GM12892 (cell line): ENCODE measurements around the gene DNAJC13.

ENCODE experiments used
- DNase-seq: peaks from one replicate; pipeline ENCODE4 v3.0.0; 2011; ENCODE audit not compliant: insufficient read length
- FAIRE-seq: peaks from 2 replicates; lab custom pipeline; 2011; peaks lifted over from hg19 to GRCh38; lab: Jason Lieb, UNC
- POLR2A ChIP-seq: IDR thresholded peaks from 2 replicates; pipeline ENCODE4 v1.6.1; 2011; ENCODE audit warnings: low read depth, low read length, control low read depth
- POLR2AphosphoS5 ChIP-seq: IDR thresholded peaks from 2 replicates; pipeline ENCODE4 v1.6.1; 2011; ENCODE audit warnings: low read depth, low read length, control low read depth
- TAF1 ChIP-seq: IDR thresholded peaks from 2 replicates; pipeline ENCODE4 v1.6.1; 2011; ENCODE audit warnings: low read depth, mild to moderate bottlenecking, control low read depth, low read length, borderline replicate concordance

DNAJC13 gene

GRCh38 chr3:132443421-132443820 lies 26.1 kb downstream of the DNAJC13 start:
- FAIRE-seq (no peak), DNase-seq (no peak)
- TF ChIP-seq TAF1 (no peak), POLR2A (no peak), POLR2AphosphoS5 (no peak)

- DNase-seq (no peak), FAIRE-seq (no peak)
- no peak for TF ChIP-seq POLR2AphosphoS5
Observed at GRCh38 chr3:132444383-132444782, 27.1 kb downstream of the DNAJC13 start.

GRCh38 chr3:132445817-132446216 lies 28.5 kb downstream of the DNAJC13 start:
- no peak for DNase-seq
- TF ChIP-seq POLR2AphosphoS5 = no peak
- TF ChIP-seq TAF1 = no peak
- peak; percentile 50 for FAIRE-seq

GRCh38 chr3:132448216-132448961 lies 31.1 kb downstream of the DNAJC13 start:
- TF ChIP-seq POLR2AphosphoS5 (no peak), TAF1 (no peak), POLR2A (no peak)
- DNase-seq = no peak
- peak; percentile 27 for FAIRE-seq

GRCh38 chr3:132456136-132456535 lies 38.8 kb downstream of the DNAJC13 start:
- DNase-seq = no peak
- no peak for TF ChIP-seq POLR2A
- no peak for TF ChIP-seq POLR2AphosphoS5
- FAIRE-seq = peak; percentile 44

- DNase-seq (no peak), FAIRE-seq (no peak)
- TF ChIP-seq POLR2A (no peak), TAF1 (no peak), POLR2AphosphoS5 (no peak)
Observed at GRCh38 chr3:132456571-132456970, 39.3 kb downstream of the DNAJC13 start.

- DNase-seq = no peak
- no peak for TF ChIP-seq POLR2AphosphoS5
- no peak for TF ChIP-seq POLR2A
- TF ChIP-seq TAF1 = no peak
- FAIRE-seq = no peak
Observed at GRCh38 chr3:132457286-132457685, 40.0 kb downstream of the DNAJC13 start.

- no peak for FAIRE-seq
- DNase-seq = no peak
- no peak for TF ChIP-seq TAF1
- TF ChIP-seq POLR2A = no peak
- TF ChIP-seq POLR2AphosphoS5 = no peak
Observed at GRCh38 chr3:132459551-132459950, 42.2 kb downstream of the DNAJC13 start.

GRCh38 chr3:132461544-132461943 lies 44.2 kb downstream of the DNAJC13 start:
- TF ChIP-seq POLR2AphosphoS5 (no peak), TAF1 (no peak), POLR2A (no peak)
- FAIRE-seq = no peak
- DNase-seq = no peak

GRCh38 chr3:132464066-132464465 lies 46.8 kb downstream of the DNAJC13 start:
- no peak for FAIRE-seq
- TF ChIP-seq POLR2AphosphoS5 = no peak
- no peak for TF ChIP-seq TAF1
- no peak for TF ChIP-seq POLR2A

GRCh38 chr3:132469326-132469725 lies 52.0 kb downstream of the DNAJC13 start:
- TF ChIP-seq POLR2AphosphoS5 = no peak
- no peak for TF ChIP-seq POLR2A
- no peak for TF ChIP-seq TAF1
- DNase-seq (no peak), FAIRE-seq (no peak)

More at GRCh38 chr3:132464066-132464465, 46.8 kb downstream of the DNAJC13 start:
- no peak for DNase-seq

- FAIRE-seq (no peak), DNase-seq (no peak)
- TF ChIP-seq POLR2A = no peak
- TF ChIP-seq TAF1 = no peak
- no peak for TF ChIP-seq POLR2AphosphoS5
Observed at GRCh38 chr3:132486099-132486498, 68.8 kb downstream of the DNAJC13 start.

GRCh38 chr3:132488151-132488550 lies 70.8 kb downstream of the DNAJC13 start:
- TF ChIP-seq TAF1 (no peak), POLR2A (no peak), POLR2AphosphoS5 (no peak)
- no peak for FAIRE-seq
- no peak for DNase-seq
